Erythroblast (primary cell): ENCODE data around the gene MKX.

ENCODE experiments used
- GATA1 ChIP-seq: IDR thresholded peaks from 2 replicates; pipeline ENCODE4 v1.6.1; 2011; ENCODE audit warnings: low read depth, mild to moderate bottlenecking, control low read depth, low read length, moderate library complexity
- POLR2A ChIP-seq: IDR thresholded peaks from 2 replicates; pipeline ENCODE4 v1.6.1; 2011; ENCODE audit warnings: mild to moderate bottlenecking, low read length

DNA sequence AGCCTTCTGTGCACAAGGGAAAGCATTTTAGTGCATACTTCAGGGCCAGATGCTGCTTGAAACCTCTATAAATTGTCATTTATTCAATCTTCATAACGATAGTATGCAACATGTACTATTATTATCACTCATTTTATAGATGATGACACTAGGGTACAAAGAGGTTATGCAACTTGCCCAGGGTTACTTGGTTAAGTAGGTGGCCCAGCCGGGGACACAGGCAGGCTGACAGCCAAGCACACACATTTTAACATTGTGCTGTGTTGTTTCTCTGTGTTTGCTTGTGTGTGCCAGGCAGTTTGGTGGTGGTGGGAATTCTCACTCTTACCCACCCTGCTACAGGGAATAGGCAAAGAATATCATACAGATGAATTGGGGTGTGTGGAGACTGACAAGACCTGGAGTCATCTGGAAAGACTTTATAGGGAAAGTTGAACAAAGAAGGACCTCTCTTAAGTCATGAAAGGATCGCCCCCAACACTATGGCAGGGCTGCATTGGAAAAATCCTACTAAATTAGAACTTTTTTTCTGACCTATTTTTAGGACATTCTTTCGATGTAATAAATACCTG lies 98.9 kb downstream of the MKX start:
- TF ChIP-seq POLR2A (no peak), GATA1 (no peak)
